Cortex of kidney (tissue), 1 donor: ENCODE results near the gene CAMK1G.

Source experiments
- DNase-seq: peaks from one replicate; lab custom pipeline; 2025; lab: John Stamatoyannopoulos, UW

CAMK1G gene

GRCh38 chr1:209601809-209602657 is 18.5 kb downstream of the CAMK1G start:
- no peak for DNase-seq

- no peak for DNase-seq
These were observed 20.4 kb downstream of the CAMK1G start for GRCh38 chr1:209603877-209604276.

GRCh38 chr1:209607102-209607794 is 23.7 kb downstream of the CAMK1G start:
- no peak for DNase-seq

GRCh38 chr1:209607795-209608178 is 24.3 kb downstream of the CAMK1G start:
- DNase-seq, result no peak

GRCh38 chr1:209609041-209609790 is 25.7 kb downstream of the CAMK1G start:
- DNase-seq, result no peak

- DNase-seq, result no peak
These were observed 26.5 kb downstream of the CAMK1G start for GRCh38 chr1:209609791-209610630.

GRCh38 chr1:209610631-209610905 is 27.1 kb downstream of the CAMK1G start:
- DNase-seq, result no peak

- DNase-seq, result no peak
These were observed 28.5 kb downstream of the CAMK1G start for GRCh38 chr1:209611771-209612570.

- no peak for DNase-seq
These were observed 29.3 kb downstream of the CAMK1G start for GRCh38 chr1:209612646-209613399.

- no peak for DNase-seq
These were observed 30.1 kb downstream of the CAMK1G start for GRCh38 chr1:209613400-209614150.

GRCh38 chr1:209614151-209614420 is 30.6 kb downstream of the CAMK1G start:
- no peak for DNase-seq

- DNase-seq, result no peak
These were observed 31.4 kb downstream of the CAMK1G start for GRCh38 chr1:209614906-209615305.

- DNase-seq, result no peak
These were observed 33.0 kb downstream of the CAMK1G start for GRCh38 chr1:209616366-209617046.

- DNase-seq, result no peak
These were observed 33.6 kb downstream of the CAMK1G start for GRCh38 chr1:209617047-209617673.

- DNase-seq, result no peak
These were observed 34.2 kb downstream of the CAMK1G start for GRCh38 chr1:209617755-209618154.

GRCh38 chr1:209618291-209618690 is 34.8 kb downstream of the CAMK1G start:
- DNase-seq, result no peak

- DNase-seq, result no peak
These were observed 35.4 kb downstream of the CAMK1G start for GRCh38 chr1:209618756-209619420.
